Rectal smooth muscle tissue (tissue), 1 donor: ENCODE data around the gene CHN2.

Experiments used
- H3K27ac ChIP-seq: one replicate; pipeline ENCODE4 v1.7.0; 2013; ENCODE audit warnings: low read depth, low read length, inconsistent platforms
- H3K27me3 ChIP-seq: one replicate; pipeline ENCODE4 v1.7.0; 2013; ENCODE audit warnings: low read length; ENCODE audit not compliant: control insufficient read depth, insufficient read depth
- H3K36me3 ChIP-seq: one replicate; pipeline ENCODE4 v1.7.0; 2013; ENCODE audit warnings: low read length; ENCODE audit not compliant: control insufficient read depth, insufficient read depth
- H3K4me1 ChIP-seq: one replicate; pipeline ENCODE4 v1.7.0; 2013; ENCODE audit warnings: low read length; ENCODE audit not compliant: control insufficient read depth, insufficient read depth
- H3K4me3 ChIP-seq: one replicate; pipeline ENCODE4 v1.7.0; 2013; ENCODE audit warnings: low read length
- H3K9ac ChIP-seq: one replicate; pipeline ENCODE4 v1.7.0; 2013; ENCODE audit warnings: low read length

The CHN2 gene

DNA sequence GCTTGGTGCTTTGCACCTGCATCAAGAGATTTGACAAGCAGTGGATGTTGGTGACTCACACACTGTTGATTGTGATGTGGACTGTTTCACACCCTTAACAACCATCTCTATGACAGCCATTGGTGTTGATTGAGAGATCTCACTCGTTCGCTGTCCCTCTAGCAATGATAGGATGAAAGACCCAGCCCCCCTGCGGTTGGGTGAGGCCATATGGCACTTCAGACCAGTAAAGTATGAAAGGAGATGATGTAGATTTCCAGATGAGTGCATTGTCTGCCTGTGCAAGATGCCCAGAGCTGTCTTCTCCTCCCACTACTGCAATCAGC lies 230.4 kb downstream of the CHN2 start:
- no peaks in the 10 kb centered on the region for H3K36me3 ChIP-seq
- H3K4me1 ChIP-seq, result no peaks in the 10 kb centered on the region

GRCh38 chr7:29426587-29426986 lies 232.0 kb downstream of the CHN2 start:
- Histone ChIP-seq H3K27me3 (no peaks in the 10 kb centered on the region), H3K9ac (no peak overlapping the region), H3K4me1 (no peaks in the 10 kb centered on the region), H3K36me3 (no peaks in the 10 kb centered on the region), H3K27ac (no peak overlapping the region), H3K4me3 (no peak overlapping the region)

More for the DNA sequence above, 230.4 kb downstream of the CHN2 start:
- Histone ChIP-seq H3K4me3 (no peak overlapping the region), H3K9ac (no peak overlapping the region), H3K27me3 (no peaks in the 10 kb centered on the region), H3K27ac (no peak overlapping the region)

- no peaks in the 10 kb centered on the region for H3K36me3 ChIP-seq
- H3K4me1 ChIP-seq, result no peaks in the 10 kb centered on the region
- H3K27ac ChIP-seq, result no peak overlapping the region
Measured at GRCh38 chr7:29429401-29429800, 234.8 kb downstream of the CHN2 start.

GRCh38 chr7:29430279-29430949 lies 235.8 kb downstream of the CHN2 start:
- Histone ChIP-seq H3K9ac (no peak overlapping the region), H3K4me3 (no peak overlapping the region), H3K27ac (no peak overlapping the region), H3K27me3 (no peaks in the 10 kb centered on the region), H3K36me3 (no peaks in the 10 kb centered on the region), H3K4me1 (no peaks in the 10 kb centered on the region)

More at GRCh38 chr7:29429401-29429800, 234.8 kb downstream of the CHN2 start:
- Histone ChIP-seq H3K4me3 (no peak overlapping the region), H3K27me3 (no peaks in the 10 kb centered on the region), H3K9ac (no peak overlapping the region)

GRCh38 chr7:29431686-29432085 lies 237.1 kb downstream of the CHN2 start:
- Histone ChIP-seq H3K27ac (no peak overlapping the region), H3K27me3 (no peaks in the 10 kb centered on the region), H3K4me3 (no peak overlapping the region), H3K36me3 (no peaks in the 10 kb centered on the region), H3K4me1 (no peaks in the 10 kb centered on the region), H3K9ac (no peak overlapping the region)

- no peaks in the 10 kb centered on the region for H3K36me3 ChIP-seq
Measured at GRCh38 chr7:29432721-29433120, 238.1 kb downstream of the CHN2 start.

DNA sequence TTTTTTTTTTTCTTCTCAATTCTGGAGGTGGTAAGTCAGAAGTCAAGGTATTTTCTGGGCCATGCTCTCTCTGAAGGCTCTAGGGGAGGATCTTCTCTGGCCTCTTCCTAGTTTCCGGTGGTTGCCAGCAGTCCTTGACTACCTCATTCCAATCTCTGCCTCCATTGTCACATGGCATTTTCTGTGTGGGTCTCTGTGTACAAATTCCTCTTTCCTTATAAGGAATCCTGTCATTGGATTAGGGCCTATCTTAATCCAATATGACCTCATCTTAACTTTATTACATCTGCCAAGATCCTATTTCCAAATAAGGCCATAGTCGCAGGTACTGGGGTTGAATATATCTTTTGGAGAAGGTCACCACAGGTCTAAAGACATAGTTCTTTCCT lies 239.8 kb downstream of the CHN2 start:
- Histone ChIP-seq H3K4me3 (no peak overlapping the region), H3K9ac (no peak overlapping the region), H3K4me1 (no peaks in the 10 kb centered on the region), H3K27me3 (no peaks in the 10 kb centered on the region), H3K27ac (no peak overlapping the region), H3K36me3 (no peaks in the 10 kb centered on the region)

More at GRCh38 chr7:29432721-29433120, 238.1 kb downstream of the CHN2 start:
- Histone ChIP-seq H3K4me3 (no peak overlapping the region), H3K4me1 (no peaks in the 10 kb centered on the region), H3K27ac (no peak overlapping the region), H3K9ac (no peak overlapping the region), H3K27me3 (no peaks in the 10 kb centered on the region)

DNA sequence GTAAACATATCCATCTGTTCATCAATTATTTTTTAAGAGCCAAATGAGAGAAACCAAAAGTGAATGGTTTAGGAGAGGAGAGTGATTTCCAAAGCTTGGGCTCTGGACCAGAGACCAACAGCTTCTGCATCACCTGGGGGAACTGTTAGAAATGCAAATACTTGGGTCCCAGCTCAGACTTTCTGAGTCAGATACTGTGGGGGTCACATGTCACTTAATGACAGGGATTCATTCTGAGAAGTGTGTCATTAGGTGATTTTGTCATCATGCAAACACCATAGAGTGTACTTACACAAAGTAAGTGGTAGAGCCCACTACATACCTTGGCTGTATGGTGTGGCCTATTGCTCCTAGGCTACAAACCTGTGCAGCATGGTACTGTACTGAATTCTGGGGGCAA lies 240.6 kb downstream of the CHN2 start:
- Histone ChIP-seq H3K4me1 (no peaks in the 10 kb centered on the region), H3K27ac (no peak overlapping the region), H3K4me3 (no peak overlapping the region), H3K27me3 (no peaks in the 10 kb centered on the region), H3K9ac (no peak overlapping the region), H3K36me3 (no peaks in the 10 kb centered on the region)

GRCh38 chr7:29435902-29436301 lies 241.3 kb downstream of the CHN2 start:
- H3K9ac ChIP-seq, result no peak overlapping the region
- no peaks in the 10 kb centered on the region for H3K27me3 ChIP-seq
- H3K27ac ChIP-seq, result no peak overlapping the region
- H3K4me1 ChIP-seq, result no peaks in the 10 kb centered on the region
- H3K36me3 ChIP-seq, result no peaks in the 10 kb centered on the region
- no peak overlapping the region for H3K4me3 ChIP-seq

DNA sequence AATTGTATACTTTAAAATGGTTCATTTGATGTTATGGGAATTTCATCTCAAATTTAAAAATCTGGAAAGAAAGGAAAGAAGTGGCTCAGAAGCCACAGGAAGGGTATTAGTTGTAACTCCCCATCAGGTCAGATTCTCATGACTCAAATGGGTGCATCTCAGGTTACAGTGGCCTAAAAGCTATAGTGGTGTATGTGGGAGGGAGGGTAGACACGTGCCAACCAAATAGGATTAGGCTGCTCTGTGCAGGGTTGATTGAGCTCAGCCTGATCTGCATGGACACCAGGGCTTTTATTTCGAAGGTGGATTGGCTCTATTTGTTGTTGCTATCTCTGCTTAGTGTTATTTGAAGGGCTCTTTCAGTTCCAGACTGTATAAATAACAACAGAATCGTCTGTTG lies 247.6 kb downstream of the CHN2 start:
- Histone ChIP-seq H3K4me1 (no peaks in the 10 kb centered on the region), H3K36me3 (no peaks in the 10 kb centered on the region), H3K9ac (no peak overlapping the region), H3K27me3 (no peaks in the 10 kb centered on the region), H3K4me3 (no peak overlapping the region), H3K27ac (no peak overlapping the region)

- no peak overlapping the region for H3K9ac ChIP-seq
- no peak overlapping the region for H3K27ac ChIP-seq
- H3K4me3 ChIP-seq, result no peak overlapping the region
- H3K27me3 ChIP-seq, result no peaks in the 10 kb centered on the region
- no peaks in the 10 kb centered on the region for H3K36me3 ChIP-seq
- no peaks in the 10 kb centered on the region for H3K4me1 ChIP-seq
Measured at GRCh38 chr7:29443552-29443951, 249.0 kb downstream of the CHN2 start.

DNA sequence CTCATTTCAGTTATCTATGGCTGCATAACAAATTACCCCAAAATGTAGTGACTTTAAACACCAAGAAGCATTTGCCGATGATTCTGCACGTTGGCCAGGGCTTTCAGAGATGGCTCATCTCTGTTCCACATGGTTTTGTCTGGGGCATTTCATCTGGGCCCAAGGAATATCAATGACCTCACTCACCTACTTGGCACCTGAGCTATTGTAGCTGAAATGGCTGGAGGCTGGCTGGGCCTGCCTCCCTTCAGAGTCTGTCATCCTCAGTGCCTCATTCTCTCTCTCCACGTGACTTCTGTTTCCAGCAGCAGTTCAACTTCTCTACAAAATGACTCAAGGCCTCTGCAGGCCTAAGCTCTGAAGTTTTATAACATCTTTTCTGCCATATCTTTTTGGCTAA lies 249.7 kb downstream of the CHN2 start:
- Histone ChIP-seq H3K4me1 (no peaks in the 10 kb centered on the region), H3K27ac (no peak overlapping the region), H3K36me3 (no peaks in the 10 kb centered on the region), H3K4me3 (no peak overlapping the region), H3K27me3 (no peaks in the 10 kb centered on the region), H3K9ac (no peak overlapping the region)

DNA sequence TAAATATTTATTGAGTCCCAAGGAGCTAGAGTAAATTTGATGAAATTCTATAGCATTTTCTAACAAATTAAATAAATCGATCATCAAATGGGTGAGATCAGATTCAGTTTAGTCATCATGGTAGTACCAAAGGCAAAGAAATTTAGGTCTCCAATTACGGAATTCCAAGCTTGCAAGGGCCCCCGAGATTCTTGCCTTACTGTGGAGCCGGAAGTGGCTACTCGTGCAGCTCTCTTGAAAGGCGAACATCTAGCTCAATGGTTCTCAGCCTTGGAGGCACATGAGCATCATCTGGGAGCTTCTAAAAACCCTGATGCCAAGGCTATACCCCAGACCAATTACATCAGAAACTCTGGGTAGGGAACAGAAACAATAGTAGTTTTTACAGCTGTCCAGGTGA lies 251.2 kb downstream of the CHN2 start:
- H3K27me3 ChIP-seq, result no peaks in the 10 kb centered on the region
- H3K4me3 ChIP-seq, result no peak overlapping the region
- no peaks in the 10 kb centered on the region for H3K4me1 ChIP-seq
- no peak overlapping the region for H3K27ac ChIP-seq
- H3K9ac ChIP-seq, result no peak overlapping the region
- H3K36me3 ChIP-seq, result no peaks in the 10 kb centered on the region
